PC-3 (cell line): Measurements from ENCODE around the gene TAF9B.

Experiments
- CTCF ChIP-seq: fragments of 300-600 bp; sonication (generic); conservative IDR thresholded peaks from 2 replicates; pipeline ENCODE4 v1.5.1; 2017; ENCODE audit warnings: antibody characterized with exemption, low read depth, mild to moderate bottlenecking, low read length
- EZH2 ChIP-seq: fragments of 300-600 bp; sonication (generic); IDR thresholded peaks from one replicate; pipeline ENCODE4 v1.6.1; 2017; ENCODE audit warnings: antibody characterized with exemption, mild to moderate bottlenecking, low read length; ENCODE audit not compliant: unreplicated experiment
- EZH2phosphoT487 ChIP-seq: fragments of 300-600 bp; sonication (generic); IDR thresholded peaks from 2 replicates; pipeline ENCODE4 v1.6.1; 2018; ENCODE audit warnings: mild to moderate bottlenecking, antibody characterized with exemption, low read length, borderline replicate concordance

GRCh38 chrX:78129714-78130113 is 9.7 kb downstream of the TAF9B start:
- TF ChIP-seq CTCF, result no peak
- no peak for TF ChIP-seq EZH2
- TF ChIP-seq EZH2phosphoT487, result no peak
